GM19467 (cell line): ENCODE results near the gene NAP1L4.
A peak's percentile ranks its signal among the peaks of the same experiment; 100 is the strongest.

Source experiments
- ATAC-seq: cut with Tn5 transposase; IDR thresholded peaks from one replicate; pipeline ENCODE4 v1.9.1; 2021; ENCODE audit warnings: mild to moderate bottlenecking, moderate library complexity; ENCODE audit not compliant: unreplicated experiment

NAP1L4 gene

GRCh38 chr11:2994336-2994730, 2.2 kb upstream of the NAP1L4 start:
- no peak for ATAC-seq

- no peak for ATAC-seq
These were observed 832 bp upstream of the NAP1L4 start for GRCh38 chr11:2992997-2993325.

GRCh38 chr11:2991452-2992233, 486 bp downstream of the NAP1L4 start:
- ATAC-seq = peak; percentile 36

GRCh38 chr11:2990617-2991451, 1.3 kb downstream of the NAP1L4 start:
- ATAC-seq = no peak

- ATAC-seq = no peak
These were observed 2.6 kb downstream of the NAP1L4 start for GRCh38 chr11:2989551-2989950.

GRCh38 chr11:2989006-2989405, 3.1 kb downstream of the NAP1L4 start:
- no peak for ATAC-seq

- no peak for ATAC-seq
These were observed 4.0 kb downstream of the NAP1L4 start for GRCh38 chr11:2987881-2988861.

- ATAC-seq = no peak
These were observed 8.2 kb downstream of the NAP1L4 start for GRCh38 chr11:2983908-2984307.

- ATAC-seq = no peak
These were observed 9.9 kb downstream of the NAP1L4 start for GRCh38 chr11:2982214-2982613.

- no peak for ATAC-seq
These were observed 11.0 kb downstream of the NAP1L4 start for GRCh38 chr11:2981130-2981529.

GRCh38 chr11:2980168-2980840, 11.8 kb downstream of the NAP1L4 start:
- no peak for ATAC-seq

- ATAC-seq = no peak
These were observed 15.0 kb downstream of the NAP1L4 start for GRCh38 chr11:2977113-2977512.

GRCh38 chr11:2976294-2977063, 15.7 kb downstream of the NAP1L4 start:
- no peak for ATAC-seq

GRCh38 chr11:2975594-2975993, 16.5 kb downstream of the NAP1L4 start:
- no peak for ATAC-seq

GRCh38 chr11:2974272-2974671, 17.9 kb downstream of the NAP1L4 start:
- ATAC-seq = no peak

- ATAC-seq = no peak
These were observed 23.7 kb downstream of the NAP1L4 start for GRCh38 chr11:2968341-2968900.

GRCh38 chr11:2964782-2965181, 27.3 kb downstream of the NAP1L4 start:
- ATAC-seq = no peak

- ATAC-seq = no peak
These were observed 28.4 kb downstream of the NAP1L4 start for GRCh38 chr11:2963761-2964160.

GRCh38 chr11:2963112-2963754, 28.9 kb downstream of the NAP1L4 start:
- no peak for ATAC-seq
